HL-60 (cell line): ENCODE results near the gene MAPK10.
"Not testable (repeated sequence)": the region's sequence is repeated elsewhere in the genome, so short reads cannot be mapped to it uniquely, and the experiment has no call there.

Experiments used
- DNase-seq, 2 experiments: peaks; one replicate each; pipeline ENCODE4 v3.0.0-alpha.2; 2010 to 2020; ENCODE audit warnings: low read depth in 1 of 2, low spot score in 1 of 2
- H3K27ac ChIP-seq: fragments of 250-450 bp; sonication (Bioruptor Pico); replicated peaks from 2 replicates; pipeline ENCODE4 v1.5.1; 2020; ENCODE audit warnings: mild to moderate bottlenecking, moderate library complexity
- H3K27me3 ChIP-seq: fragments of 250-450 bp; sonication (Bioruptor Pico); 2 replicates; pipeline ENCODE4 v1.5.1; 2021; ENCODE audit warnings: mild to moderate bottlenecking, moderate library complexity; ENCODE audit not compliant: insufficient read depth, poor library complexity, severe bottlenecking
- H3K4me3 ChIP-seq: replicated peaks from 2 replicates; pipeline ENCODE4 v1.5.1; 2011; ENCODE audit warnings: mild to moderate bottlenecking, control low read depth, low read length; ENCODE audit not compliant: insufficient read depth
- CTCF ChIP-seq: IDR thresholded peaks from one replicate; pipeline ENCODE4 v1.5.1; 2011; ENCODE audit warnings: low read length, control low read depth, inconsistent platforms; ENCODE audit not compliant: insufficient read depth
- GABPA ChIP-seq: IDR thresholded peaks from 2 replicates; pipeline ENCODE4 v1.6.1; 2012; ENCODE audit warnings: low read depth
- POLR2AphosphoS5 ChIP-seq: IDR thresholded peaks from 2 replicates; pipeline ENCODE4 v1.6.1; 2012; ENCODE audit warnings: low read depth
- SPI1 ChIP-seq: IDR thresholded peaks from 2 replicates; pipeline ENCODE4 v1.6.1; 2012; ENCODE audit warnings: low read depth, mild to moderate bottlenecking, borderline replicate concordance
- TF ChIP-seq, protein P1 (sequence below): IDR thresholded peaks from 2 replicates; pipeline ENCODE4 v1.6.1; 2012; ENCODE audit warnings: low read depth; ENCODE audit not compliant: insufficient replicate concordance

Gene MAPK10

GRCh38 chr4:86174506-86174905 lies 185.3 kb downstream of the MAPK10 start:
- no peak for TF ChIP-seq POLR2AphosphoS5
- TF ChIP-seq GABPA = no peak
- no peak for TF ChIP-seq SPI1
- TF ChIP-seq, protein P1, sequence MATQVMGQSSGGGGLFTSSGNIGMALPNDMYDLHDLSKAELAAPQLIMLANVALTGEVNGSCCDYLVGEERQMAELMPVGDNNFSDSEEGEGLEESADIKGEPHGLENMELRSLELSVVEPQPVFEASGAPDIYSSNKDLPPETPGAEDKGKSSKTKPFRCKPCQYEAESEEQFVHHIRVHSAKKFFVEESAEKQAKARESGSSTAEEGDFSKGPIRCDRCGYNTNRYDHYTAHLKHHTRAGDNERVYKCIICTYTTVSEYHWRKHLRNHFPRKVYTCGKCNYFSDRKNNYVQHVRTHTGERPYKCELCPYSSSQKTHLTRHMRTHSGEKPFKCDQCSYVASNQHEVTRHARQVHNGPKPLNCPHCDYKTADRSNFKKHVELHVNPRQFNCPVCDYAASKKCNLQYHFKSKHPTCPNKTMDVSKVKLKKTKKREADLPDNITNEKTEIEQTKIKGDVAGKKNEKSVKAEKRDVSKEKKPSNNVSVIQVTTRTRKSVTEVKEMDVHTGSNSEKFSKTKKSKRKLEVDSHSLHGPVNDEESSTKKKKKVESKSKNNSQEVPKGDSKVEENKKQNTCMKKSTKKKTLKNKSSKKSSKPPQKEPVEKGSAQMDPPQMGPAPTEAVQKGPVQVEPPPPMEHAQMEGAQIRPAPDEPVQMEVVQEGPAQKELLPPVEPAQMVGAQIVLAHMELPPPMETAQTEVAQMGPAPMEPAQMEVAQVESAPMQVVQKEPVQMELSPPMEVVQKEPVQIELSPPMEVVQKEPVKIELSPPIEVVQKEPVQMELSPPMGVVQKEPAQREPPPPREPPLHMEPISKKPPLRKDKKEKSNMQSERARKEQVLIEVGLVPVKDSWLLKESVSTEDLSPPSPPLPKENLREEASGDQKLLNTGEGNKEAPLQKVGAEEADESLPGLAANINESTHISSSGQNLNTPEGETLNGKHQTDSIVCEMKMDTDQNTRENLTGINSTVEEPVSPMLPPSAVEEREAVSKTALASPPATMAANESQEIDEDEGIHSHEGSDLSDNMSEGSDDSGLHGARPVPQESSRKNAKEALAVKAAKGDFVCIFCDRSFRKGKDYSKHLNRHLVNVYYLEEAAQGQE = no peak
- TF ChIP-seq CTCF = no peak
- Histone ChIP-seq H3K4me3 (no peak overlapping the region), H3K27ac (no peak overlapping the region), H3K27me3 (no peaks in the 10 kb centered on the region)
- DNase-seq = no peak

- H3K4me3 ChIP-seq, DNase-seq, H3K27ac ChIP-seq, H3K27me3 ChIP-seq: not testable (repeated sequence)
Observed at GRCh38 chr4:86168335-86168734, 191.5 kb downstream of the MAPK10 start.

GRCh38 chr4:86160426-86160825 lies 199.4 kb downstream of the MAPK10 start:
- H3K27me3 ChIP-seq = no peaks in the 10 kb centered on the region
- no peak overlapping the region for H3K4me3 ChIP-seq
- no peak overlapping the region for H3K27ac ChIP-seq
- DNase-seq = no peak
- TF ChIP-seq POLR2AphosphoS5 (no peak), CTCF (no peak)

DNA sequence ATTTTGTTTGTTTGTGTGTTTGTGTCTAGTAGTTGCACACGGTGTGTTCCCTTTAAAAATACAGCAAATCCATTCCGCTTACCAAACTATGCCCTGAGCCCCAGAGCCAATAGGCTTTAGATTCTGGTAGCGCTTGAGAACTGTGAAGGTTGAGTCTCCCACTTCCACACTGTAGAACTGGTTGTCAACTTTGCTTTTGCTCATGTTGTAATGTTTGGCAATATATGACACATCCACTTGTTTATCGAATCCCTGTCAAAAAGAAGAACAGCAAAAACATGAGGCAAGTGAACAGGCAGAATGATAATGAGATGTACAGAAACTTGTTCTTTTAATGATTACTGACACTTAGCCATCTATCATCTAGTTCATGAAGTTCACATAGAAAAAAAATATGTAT lies 200.6 kb downstream of the MAPK10 start:
- Histone ChIP-seq H3K27me3 (no peaks in the 10 kb centered on the region), H3K27ac (no peak overlapping the region), H3K4me3 (no peak overlapping the region)
- TF ChIP-seq CTCF (no peak), SPI1 (no peak), POLR2AphosphoS5 (no peak), GABPA (no peak)
- TF ChIP-seq, protein P1 = no peak
- DNase-seq = no peak
